ENCODE measurements around the gene DYNLRB1.

DYNLRB1 gene

DNA sequence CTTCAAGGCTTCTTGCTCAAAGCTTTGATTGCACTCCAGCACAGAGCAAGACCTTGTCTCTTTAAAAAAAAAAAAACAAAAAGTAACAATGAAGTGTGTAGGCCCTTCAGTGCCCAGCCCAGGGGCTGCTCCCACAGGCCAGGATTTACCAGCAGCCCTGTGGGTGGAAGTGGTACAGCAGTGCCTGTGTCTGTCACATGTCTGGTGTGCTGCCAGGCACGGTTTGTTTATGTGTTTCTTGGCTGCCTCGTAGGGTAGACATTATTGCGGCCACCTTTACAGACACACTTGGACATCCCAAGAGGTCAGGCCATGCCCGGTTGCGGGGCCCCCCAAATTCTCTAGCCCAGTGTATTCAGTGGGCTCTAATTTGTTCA is 12.7 kb downstream of the DYNLRB1 start:
- no peak for DNase-seq (ENCODE audit: low read depth, low spot score)
- in situ Hi-C loops (cut with HindIII; ENCODE audit: low sequenced_read_pairs) = no loop called here
- TF ChIP-seq, protein P1, sequence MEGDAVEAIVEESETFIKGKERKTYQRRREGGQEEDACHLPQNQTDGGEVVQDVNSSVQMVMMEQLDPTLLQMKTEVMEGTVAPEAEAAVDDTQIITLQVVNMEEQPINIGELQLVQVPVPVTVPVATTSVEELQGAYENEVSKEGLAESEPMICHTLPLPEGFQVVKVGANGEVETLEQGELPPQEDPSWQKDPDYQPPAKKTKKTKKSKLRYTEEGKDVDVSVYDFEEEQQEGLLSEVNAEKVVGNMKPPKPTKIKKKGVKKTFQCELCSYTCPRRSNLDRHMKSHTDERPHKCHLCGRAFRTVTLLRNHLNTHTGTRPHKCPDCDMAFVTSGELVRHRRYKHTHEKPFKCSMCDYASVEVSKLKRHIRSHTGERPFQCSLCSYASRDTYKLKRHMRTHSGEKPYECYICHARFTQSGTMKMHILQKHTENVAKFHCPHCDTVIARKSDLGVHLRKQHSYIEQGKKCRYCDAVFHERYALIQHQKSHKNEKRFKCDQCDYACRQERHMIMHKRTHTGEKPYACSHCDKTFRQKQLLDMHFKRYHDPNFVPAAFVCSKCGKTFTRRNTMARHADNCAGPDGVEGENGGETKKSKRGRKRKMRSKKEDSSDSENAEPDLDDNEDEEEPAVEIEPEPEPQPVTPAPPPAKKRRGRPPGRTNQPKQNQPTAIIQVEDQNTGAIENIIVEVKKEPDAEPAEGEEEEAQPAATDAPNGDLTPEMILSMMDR (IDR thresholded peaks at IDR 0.05; ENCODE audit: low read depth, low read length) = no peak
- H3K4me3 ChIP-seq (ENCODE audit: low read depth, low read length) = no peak overlapping the region

- TF ChIP-seq, protein P1 (IDR thresholded peaks at IDR 0.05; ENCODE audit: low read depth, low read length) = no peak
- in situ Hi-C loops (cut with HindIII; ENCODE audit: low sequenced_read_pairs) = no loop called here
- no peak for DNase-seq (ENCODE audit: low read depth, low spot score)
- no peak overlapping the region for H3K4me3 ChIP-seq (ENCODE audit: low read depth, low read length)
Observed at GRCh38 chr20:34529742-34530141, 13.5 kb downstream of the DYNLRB1 start.

- TF ChIP-seq, protein P1 (IDR thresholded peaks at IDR 0.05; ENCODE audit: low read depth, low read length) = no peak
- no peak for DNase-seq (ENCODE audit: low read depth, low spot score)
- H3K4me3 ChIP-seq (ENCODE audit: low read depth, low read length) = no peak overlapping the region
- in situ Hi-C loops (cut with HindIII; ENCODE audit: low sequenced_read_pairs) = no loop called here
Observed at GRCh38 chr20:34530342-34530741, 14.1 kb downstream of the DYNLRB1 start.

- DNase-seq (ENCODE audit: low read depth, low spot score) = no peak
- in situ Hi-C loops (cut with HindIII; ENCODE audit: low sequenced_read_pairs) = no loop called here
- no peak overlapping the region for H3K4me3 ChIP-seq (ENCODE audit: low read depth, low read length)
- TF ChIP-seq, protein P1 (IDR thresholded peaks at IDR 0.05; ENCODE audit: low read depth, low read length) = no peak
Observed at GRCh38 chr20:34531608-34532265, 15.5 kb downstream of the DYNLRB1 start.

GRCh38 chr20:34532320-34532719 is 16.1 kb downstream of the DYNLRB1 start:
- TF ChIP-seq, protein P1 (IDR thresholded peaks at IDR 0.05; ENCODE audit: low read depth, low read length) = no peak
- in situ Hi-C loops (cut with HindIII; ENCODE audit: low sequenced_read_pairs) = no loop called here
- H3K4me3 ChIP-seq (ENCODE audit: low read depth, low read length) = no peak overlapping the region
- DNase-seq (ENCODE audit: low read depth, low spot score) = no peak

- DNase-seq (ENCODE audit: low read depth, low spot score) = no peak
- TF ChIP-seq, protein P1 (IDR thresholded peaks at IDR 0.05; ENCODE audit: low read depth, low read length) = no peak
- no peak overlapping the region for H3K4me3 ChIP-seq (ENCODE audit: low read depth, low read length)
- in situ Hi-C loops (cut with HindIII; ENCODE audit: low sequenced_read_pairs) = no loop called here
Observed at GRCh38 chr20:34532756-34533155, 16.5 kb downstream of the DYNLRB1 start.
